GM12872 (cell line): Measurements from ENCODE around the gene SAP30BP.

ENCODE experiments used
- CTCF ChIP-seq: IDR thresholded peaks from 3 replicates; pipeline ENCODE4 v1.5.1; 2011; ENCODE audit warnings: low read depth, mild to moderate bottlenecking, low read length, moderate library complexity; ENCODE audit not compliant: insufficient read depth

Gene SAP30BP

GRCh38 chr17:75689441-75689873, 22.3 kb downstream of the SAP30BP start:
- no peak for TF ChIP-seq CTCF

- TF ChIP-seq CTCF, result no peak
Observed at GRCh38 chr17:75691371-75691791, 24.2 kb downstream of the SAP30BP start.

GRCh38 chr17:75691801-75692626, 24.9 kb downstream of the SAP30BP start:
- no peak for TF ChIP-seq CTCF

- TF ChIP-seq CTCF, result no peak
Observed at GRCh38 chr17:75692976-75693375, 25.8 kb downstream of the SAP30BP start.

- TF ChIP-seq CTCF, result no peak
Observed at GRCh38 chr17:75693500-75694481, 26.7 kb downstream of the SAP30BP start.

- TF ChIP-seq CTCF, result no peak
Observed at GRCh38 chr17:75694536-75694935, 27.4 kb downstream of the SAP30BP start.
